Spinal cord (tissue), 10 donors: ENCODE data around the gene ZNF609. TPM values are rescaled to one million over a fixed set of nuclear protein-coding genes. Genes with fewer than 3 reads are reported as not detected.
A peak's percentile ranks its signal among the peaks of the same experiment; 100 is the strongest.

Source experiments
- DNase-seq, 6 donors: peaks; one replicate each; pipeline versions ENCODE4 v3.0.0 to v3.0.0-alpha.2; 2013 to 2015; ENCODE audit warnings: low spot score in 6 of 6, low read depth in 4 of 6
- H3K27ac ChIP-seq: one replicate; pipeline ENCODE4 v1.5.1; 2013; ENCODE audit warnings: low read depth, low read length, control low read depth
- H3K27me3 ChIP-seq: one replicate; pipeline ENCODE4 v1.6.1; 2013; ENCODE audit warnings: low read length; ENCODE audit not compliant: control insufficient read depth, insufficient read depth
- H3K36me3 ChIP-seq: one replicate; pipeline ENCODE4 v1.6.1; 2013; ENCODE audit warnings: low read length; ENCODE audit not compliant: control insufficient read depth, insufficient read depth
- H3K4me1 ChIP-seq: one replicate; pipeline ENCODE4 v1.6.1; 2013; ENCODE audit warnings: low read length; ENCODE audit not compliant: control insufficient read depth, insufficient read depth
- H3K4me3 ChIP-seq: one replicate; pipeline ENCODE4 v1.5.1; 2013; ENCODE audit warnings: low read depth, low read length, control low read depth
- H3K9me3 ChIP-seq: one replicate; pipeline ENCODE4 v1.6.1; 2013; ENCODE audit warnings: low read length; ENCODE audit not compliant: control insufficient read depth, insufficient read depth
- WGBS: methylation state at CpG from one replicate; pipeline ENCODE4 v1.1.5; 2013; ENCODE audit warnings: missing lambda C conversion rate; ENCODE audit not compliant: insufficient coverage; 5-methylcytosine and 5-hydroxymethylcytosine counted together
- polyA plus RNA-seq, 2 donors: library from polyadenylated mRNA; unstranded; fragments of 120-200 nt; gene quantifications; one replicate each; pipeline ENCODE4 v1.2.1, GENCODE V29; 2013; ENCODE audit not compliant: insufficient read length in 2 of 2
- total RNA-seq, 2 donors: library from RNA; depleted of rRNA in 1 of 2; stranded (reverse); fragments of 120-200 nt in 1 of 2; fragments of >200 nt in 1 of 2; gene quantifications; one replicate each; pipeline versions ENCODE4 v1.2.3 to v1.2.4, GENCODE V29; 2013 to 2014
- donor health status: healthy.

ZNF609 gene
- total and polyA plus RNA-seq, 4 donors: 20.9 to 34.5 (median 30.6) TPM

DNA sequence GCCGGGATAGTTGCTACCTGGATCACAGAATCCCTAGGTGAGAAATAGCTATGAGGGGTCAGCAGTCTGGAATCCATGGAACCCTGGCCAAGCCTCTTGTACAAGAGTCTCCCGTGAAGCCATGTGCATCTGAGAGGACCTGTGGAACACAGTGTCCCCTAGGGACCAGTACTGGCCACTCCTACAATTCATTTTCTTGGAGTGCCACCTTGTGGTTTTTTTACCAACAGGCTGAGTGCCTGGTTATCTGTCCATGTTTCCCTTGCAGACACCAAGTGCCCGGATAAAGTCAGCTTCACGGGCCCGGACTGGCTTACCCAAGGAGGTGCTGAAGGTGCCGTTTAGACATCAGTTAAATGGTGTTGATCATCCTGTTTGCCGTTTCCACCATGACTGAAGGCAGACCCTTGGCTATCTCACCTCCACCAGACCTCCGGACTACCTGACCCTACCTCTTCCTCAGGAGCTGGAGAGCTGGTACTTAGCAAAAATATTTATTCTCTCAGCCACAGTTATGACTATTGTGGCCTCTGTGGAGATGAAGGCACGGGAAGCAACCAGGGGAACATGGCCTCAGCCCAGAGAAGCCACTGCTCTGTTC lies 221.1 kb downstream of the ZNF609 start:
- Histone ChIP-seq H3K4me1 (peaks cover 9% of the 10 kb centered on the region), H3K27ac (no peak overlapping the region), H3K9me3 (no peaks in the 10 kb centered on the region), H3K4me3 (no peak overlapping the region), H3K36me3 (peaks cover 69% of the 10 kb centered on the region), H3K27me3 (no peaks in the 10 kb centered on the region)
- peak in 2 of 6 donors; percentile 75 to 83 for DNase-seq
- 52% methylated on average over 8 of the region's 9 CpGs for WGBS

DNA sequence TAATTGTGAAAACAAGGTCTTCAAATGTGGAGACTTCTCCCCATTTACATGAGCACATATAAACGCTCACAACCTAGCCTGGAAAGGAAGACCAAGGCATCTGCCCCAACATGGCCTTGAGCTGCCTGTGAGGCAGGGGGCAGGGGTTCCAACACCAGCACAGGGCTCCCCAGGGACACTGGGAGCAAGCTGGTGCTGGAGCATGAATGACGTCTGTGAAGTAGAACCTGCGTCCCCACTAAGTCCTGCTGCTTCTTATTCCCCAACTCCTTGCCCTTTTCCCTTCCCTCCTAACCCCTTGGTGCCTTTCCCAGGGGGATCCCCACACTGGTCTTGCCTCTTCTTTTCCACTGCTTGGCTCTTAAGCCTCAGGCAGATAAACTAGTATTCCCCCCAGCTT lies 221.9 kb downstream of the ZNF609 start:
- Histone ChIP-seq H3K27me3 (no peaks in the 10 kb centered on the region), H3K4me1 (peaks cover 11% of the 10 kb centered on the region), H3K4me3 (no peak overlapping the region), H3K36me3 (peaks cover 64% of the 10 kb centered on the region), H3K27ac (no peak overlapping the region), H3K9me3 (no peaks in the 10 kb centered on the region)
- DNase-seq: no peak
- no CpG with 5 or more reads among the region's 3 CpGs for WGBS

DNA sequence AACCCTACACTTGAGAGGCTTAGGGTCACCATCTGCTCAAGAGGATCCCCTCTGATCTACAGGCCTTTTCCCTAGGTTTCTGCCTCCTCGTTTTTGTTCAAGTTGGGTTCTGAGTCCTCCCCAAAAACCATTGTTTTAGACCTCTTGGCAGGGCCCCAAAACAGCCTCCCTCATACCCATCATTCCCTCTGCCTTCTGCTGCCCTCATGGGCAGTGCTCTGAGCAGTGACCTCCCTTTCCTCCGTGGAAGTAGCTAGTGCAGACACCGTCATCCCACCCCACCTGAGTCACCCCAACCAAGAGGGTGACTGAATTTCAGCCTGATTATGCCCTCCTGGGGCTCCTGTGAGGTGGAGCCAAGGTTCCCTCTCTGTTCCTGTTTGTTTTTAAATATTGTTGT lies 223.0 kb downstream of the ZNF609 start:
- peaks cover 62% of the 10 kb centered on the region for H3K36me3 ChIP-seq
- WGBS: 31% methylated on average over 1 of the region's 3 CpGs
- H3K27ac ChIP-seq: no peak overlapping the region
- peaks cover 21% of the 10 kb centered on the region for H3K4me1 ChIP-seq
- H3K4me3 ChIP-seq: no peak overlapping the region
- DNase-seq: no peak
- no peaks in the 10 kb centered on the region for H3K9me3 ChIP-seq
- no peaks in the 10 kb centered on the region for H3K27me3 ChIP-seq

DNA sequence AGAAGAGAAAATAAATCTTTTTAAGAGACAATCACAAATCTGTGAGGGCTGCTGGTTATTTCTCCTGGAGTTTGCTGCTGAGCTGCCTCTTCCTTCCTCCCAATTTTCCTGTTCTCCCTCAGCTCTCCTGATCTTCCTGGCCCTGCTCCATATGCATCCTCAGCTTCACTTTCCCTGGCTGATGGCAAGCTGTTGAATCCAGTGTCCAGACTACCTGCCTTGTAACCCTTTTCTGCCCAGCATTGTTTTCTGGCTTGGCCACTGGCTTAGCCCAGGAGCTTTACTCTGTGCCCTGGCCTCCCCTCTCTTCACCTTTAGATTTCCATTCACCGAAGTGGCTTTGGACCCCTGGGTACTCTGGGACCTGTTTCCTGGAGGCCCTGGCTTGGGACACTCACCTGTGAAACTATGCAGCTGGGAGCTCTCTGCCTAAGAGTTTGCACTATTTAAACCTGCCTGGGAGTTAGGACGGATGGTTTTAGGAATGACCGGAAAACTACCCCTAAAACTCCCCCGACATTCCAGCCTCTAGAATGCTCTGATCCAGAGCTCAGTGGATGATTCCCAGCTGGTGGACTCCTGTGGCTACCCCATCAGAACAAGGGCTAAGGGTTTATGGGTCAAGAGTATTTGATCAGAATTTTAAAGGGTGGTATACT lies 225.0 kb downstream of the ZNF609 start:
- H3K27me3 ChIP-seq: no peaks in the 10 kb centered on the region
- H3K4me1 ChIP-seq: peaks cover 23% of the 10 kb centered on the region
- DNase-seq: no peak
- peaks cover 66% of the 10 kb centered on the region for H3K36me3 ChIP-seq
- H3K27ac ChIP-seq: no peak overlapping the region
- H3K4me3 ChIP-seq: no peak overlapping the region
- H3K9me3 ChIP-seq: no peaks in the 10 kb centered on the region
- 67% methylated on average over 1 of the region's 4 CpGs for WGBS

DNA sequence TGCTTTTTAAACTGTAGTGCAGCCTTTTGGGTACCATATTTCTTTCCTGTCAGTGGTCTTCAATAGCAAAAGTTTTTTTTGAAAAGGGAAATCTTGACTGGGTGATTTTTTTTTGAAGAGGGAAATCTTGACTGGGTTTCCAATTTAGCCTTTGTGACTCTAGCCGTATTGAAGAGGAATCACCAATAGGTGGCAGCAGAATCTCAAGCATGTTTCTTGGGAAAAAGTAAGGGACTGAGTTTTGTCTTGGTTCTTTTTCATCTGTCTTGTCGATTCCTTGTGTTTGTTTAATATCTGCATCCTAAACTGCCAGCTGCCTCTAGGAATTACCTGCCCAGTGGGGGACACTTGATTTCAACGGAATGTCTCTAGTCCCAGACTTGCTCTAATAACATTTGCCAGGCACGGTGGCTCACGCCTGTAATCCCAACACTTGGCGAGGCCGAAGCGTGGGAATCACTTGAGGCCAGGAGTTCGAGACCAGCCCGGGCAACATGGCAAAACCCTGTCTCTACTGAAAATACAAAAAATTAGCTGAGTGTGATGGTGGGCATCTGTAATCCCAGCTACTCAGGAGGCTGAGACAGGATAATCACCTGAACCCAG lies 225.9 kb downstream of the ZNF609 start:
- Histone ChIP-seq H3K4me3 (no peak overlapping the region), H3K36me3 (peaks cover 69% of the 10 kb centered on the region), H3K4me1 (peaks cover 25% of the 10 kb centered on the region), H3K27me3 (no peaks in the 10 kb centered on the region), H3K9me3 (no peaks in the 10 kb centered on the region), H3K27ac (no peak overlapping the region)
- DNase-seq: peak in 4 of 6 donors; percentile 63 to 92 (median 80)
- 25% methylated on average over 5 of the region's 10 CpGs for WGBS

DNA sequence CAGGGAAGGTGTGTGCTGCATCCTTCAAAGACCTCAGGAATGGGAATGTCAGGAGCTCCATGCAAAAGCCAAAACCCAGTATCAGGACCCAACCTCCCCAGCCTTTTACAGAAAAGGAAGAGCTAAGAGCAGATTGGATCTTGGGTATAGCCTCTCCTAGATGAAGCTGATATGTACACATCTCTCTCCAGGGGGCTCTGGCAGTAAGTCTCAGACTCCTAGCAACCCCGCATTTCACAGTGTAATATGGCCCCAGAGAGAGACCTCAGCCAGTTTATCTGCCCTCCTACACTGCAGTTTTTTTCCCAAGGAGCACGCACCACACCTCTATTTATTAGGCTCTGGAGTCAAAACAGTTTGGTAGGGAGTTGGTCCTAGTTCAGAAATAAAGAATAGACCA lies 226.8 kb downstream of the ZNF609 start:
- H3K9me3 ChIP-seq: no peaks in the 10 kb centered on the region
- DNase-seq: peak in 1 of 6 donors; percentile 54
- peaks cover 69% of the 10 kb centered on the region for H3K36me3 ChIP-seq
- WGBS: 60% methylated on average over 1 of the region's 2 CpGs
- no peak overlapping the region for H3K4me3 ChIP-seq
- peaks cover 30% of the 10 kb centered on the region for H3K4me1 ChIP-seq
- no peaks in the 10 kb centered on the region for H3K27me3 ChIP-seq
- H3K27ac ChIP-seq: peak overlapping the region; percentile 2

DNA sequence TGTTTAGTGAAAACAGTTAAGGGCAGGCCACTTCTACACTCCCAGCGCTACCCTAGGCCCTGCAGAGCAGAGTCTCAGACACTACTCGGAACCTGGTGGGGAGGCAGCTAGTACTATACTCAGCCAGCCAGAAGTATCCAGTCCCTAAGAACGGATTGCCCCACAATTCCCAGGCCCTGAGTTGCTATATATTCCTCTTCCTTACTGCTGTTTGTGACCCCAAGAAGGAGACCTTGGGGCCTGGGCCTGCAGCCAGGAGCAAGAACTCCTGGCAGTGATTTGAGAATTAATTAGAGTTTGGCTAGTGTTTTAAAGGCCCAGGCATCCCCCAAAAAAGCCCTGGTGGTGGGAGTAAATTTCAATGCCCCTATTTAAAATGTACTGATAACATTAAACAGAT lies 227.3 kb downstream of the ZNF609 start:
- Histone ChIP-seq H3K36me3 (peaks cover 66% of the 10 kb centered on the region), H3K9me3 (no peaks in the 10 kb centered on the region), H3K4me1 (peaks cover 26% of the 10 kb centered on the region), H3K27ac (peak overlapping the region; percentile 2), H3K4me3 (no peak overlapping the region), H3K27me3 (no peaks in the 10 kb centered on the region)
- 6% methylated on average over 2 of the region's 3 CpGs for WGBS
- DNase-seq: peak in 2 of 6 donors; percentile 25 to 57

DNA sequence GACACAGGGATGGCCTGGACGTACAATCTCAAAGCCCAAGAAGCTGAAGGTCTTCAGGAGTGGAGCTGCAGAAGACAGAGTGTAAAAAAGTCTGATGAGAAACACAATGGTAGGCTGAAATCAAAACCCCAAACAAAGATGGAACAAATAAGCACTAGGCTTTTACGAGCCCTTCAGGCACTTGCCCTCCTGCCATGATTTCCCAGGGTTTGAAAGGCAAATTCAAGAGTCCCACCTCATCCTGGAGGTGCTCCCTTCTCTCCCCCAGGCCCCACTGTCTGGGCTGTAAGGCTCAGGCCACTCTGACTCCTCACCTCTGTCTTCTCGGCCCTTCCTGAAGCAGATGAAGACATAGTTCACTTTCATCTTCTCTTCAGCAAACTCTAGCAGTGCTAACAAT lies 228.4 kb downstream of the ZNF609 start:
- H3K9me3 ChIP-seq: no peaks in the 10 kb centered on the region
- no peak for DNase-seq
- H3K4me3 ChIP-seq: no peak overlapping the region
- no peak overlapping the region for H3K27ac ChIP-seq
- peaks cover 68% of the 10 kb centered on the region for H3K36me3 ChIP-seq
- peaks cover 32% of the 10 kb centered on the region for H3K4me1 ChIP-seq
- WGBS: 70% methylated on average over 3 of the region's 3 CpGs
- no peaks in the 10 kb centered on the region for H3K27me3 ChIP-seq

DNA sequence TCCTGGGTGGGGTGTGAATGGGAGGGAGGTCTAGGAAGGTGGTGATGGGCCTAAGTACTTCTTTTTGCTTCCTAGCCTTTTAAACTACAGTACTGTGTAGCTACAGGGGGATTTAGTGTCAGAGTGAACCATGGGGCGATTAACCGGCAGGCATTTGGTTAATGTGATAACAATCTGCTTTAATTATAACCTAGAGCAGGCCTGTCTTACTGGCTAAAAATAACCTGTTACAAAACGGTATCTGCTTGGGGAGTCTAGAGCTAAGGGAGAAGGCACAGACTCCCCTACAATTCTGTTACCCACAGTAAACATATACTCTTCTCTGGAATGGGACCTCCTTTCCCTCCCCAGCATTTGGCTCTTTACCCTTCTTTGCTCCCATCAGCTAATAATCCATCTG lies 229.6 kb downstream of the ZNF609 start:
- DNase-seq: no peak
- Histone ChIP-seq H3K36me3 (peaks cover 57% of the 10 kb centered on the region), H3K4me3 (no peak overlapping the region), H3K9me3 (no peaks in the 10 kb centered on the region), H3K27ac (no peak overlapping the region), H3K27me3 (no peaks in the 10 kb centered on the region), H3K4me1 (peaks cover 39% of the 10 kb centered on the region)
- 33% methylated on average over 1 of the region's 3 CpGs for WGBS
